Measurements from ENCODE around the gene PDAP1. TPM values are rescaled to one million over a fixed set of nuclear protein-coding genes. Genes with fewer than 3 reads are reported as not detected.

The PDAP1 gene
- total RNA-seq, 1 experiment from 2014 or later, result 180 TPM

DNA sequence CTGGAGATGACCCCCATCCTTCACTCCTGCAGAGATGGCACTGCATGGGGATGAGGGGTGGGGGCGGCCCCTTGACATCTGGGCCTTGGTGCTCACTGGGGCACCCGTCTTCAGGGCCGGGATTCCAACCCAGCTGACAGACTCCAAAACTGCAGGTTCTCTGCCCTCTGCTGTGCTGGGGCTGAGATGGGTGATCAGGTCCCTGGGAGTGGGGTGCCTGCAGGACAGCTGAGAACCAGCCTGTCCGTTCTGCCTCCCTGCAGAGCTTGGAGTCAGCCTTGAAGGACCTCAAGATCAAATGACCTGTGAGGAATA lies 14.3 kb downstream of the PDAP1 start:
- no TSS peak for BruUV-seq (replicated peaks)
- no peaks in the 10 kb centered on the region for H3K27me3 ChIP-seq (replicated peaks; ENCODE audit: control insufficient read depth, insufficient read depth, low read length)
- Mint-ChIP-seq H3K4me3 (ENCODE audit: unreplicated experiment) (no peak overlapping the region), H3K36me3 (ENCODE audit: insufficient read depth, unreplicated experiment) (peaks cover 100% of the 10 kb centered on the region), H3K4me1 (ENCODE audit: low read depth, unreplicated experiment) (peaks cover 4% of the 10 kb centered on the region), H3K27ac (ENCODE audit: unreplicated experiment) (peak overlapping the region; percentile 50), H3K9me3 (ENCODE audit: unreplicated experiment) (no peaks in the 10 kb centered on the region), H3K27me3 (ENCODE audit: insufficient read depth, unreplicated experiment) (no peaks in the 10 kb centered on the region)
- DNase-seq, result no peak
- H3K4me1 ChIP-seq, result no peaks in the 10 kb centered on the region
- intact Hi-C loops (cut with micrococcal nuclease; ENCODE audit: unreplicated experiment), result no loop called here
- peaks cover 7% of the 10 kb centered on the region for H3K36me3 ChIP-seq (ENCODE audit: control insufficient read depth, insufficient read depth, low read length)
- no peak overlapping the region for H3K4me3 ChIP-seq (ENCODE audit: low read depth, low read length)
- ChIA-PET CTCF (interaction anchor here (0.6 kb wide), 1 partner anchor 257 kb away, joined by 3 read pairs; no protein-coding TSS in a partner anchor), POLR2A (no interaction called here)
- TF ChIP-seq, protein P1, sequence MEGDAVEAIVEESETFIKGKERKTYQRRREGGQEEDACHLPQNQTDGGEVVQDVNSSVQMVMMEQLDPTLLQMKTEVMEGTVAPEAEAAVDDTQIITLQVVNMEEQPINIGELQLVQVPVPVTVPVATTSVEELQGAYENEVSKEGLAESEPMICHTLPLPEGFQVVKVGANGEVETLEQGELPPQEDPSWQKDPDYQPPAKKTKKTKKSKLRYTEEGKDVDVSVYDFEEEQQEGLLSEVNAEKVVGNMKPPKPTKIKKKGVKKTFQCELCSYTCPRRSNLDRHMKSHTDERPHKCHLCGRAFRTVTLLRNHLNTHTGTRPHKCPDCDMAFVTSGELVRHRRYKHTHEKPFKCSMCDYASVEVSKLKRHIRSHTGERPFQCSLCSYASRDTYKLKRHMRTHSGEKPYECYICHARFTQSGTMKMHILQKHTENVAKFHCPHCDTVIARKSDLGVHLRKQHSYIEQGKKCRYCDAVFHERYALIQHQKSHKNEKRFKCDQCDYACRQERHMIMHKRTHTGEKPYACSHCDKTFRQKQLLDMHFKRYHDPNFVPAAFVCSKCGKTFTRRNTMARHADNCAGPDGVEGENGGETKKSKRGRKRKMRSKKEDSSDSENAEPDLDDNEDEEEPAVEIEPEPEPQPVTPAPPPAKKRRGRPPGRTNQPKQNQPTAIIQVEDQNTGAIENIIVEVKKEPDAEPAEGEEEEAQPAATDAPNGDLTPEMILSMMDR (IDR thresholded peaks at IDR 0.05; ENCODE audit: insufficient read depth in 1 of 2, low read depth in 1 of 2, low read length in 1 of 2, severe bottlenecking in 1 of 2, unreplicated experiment in 1 of 2), result no peak
- H3K9me3 ChIP-seq, result no peaks in the 10 kb centered on the region

DNA sequence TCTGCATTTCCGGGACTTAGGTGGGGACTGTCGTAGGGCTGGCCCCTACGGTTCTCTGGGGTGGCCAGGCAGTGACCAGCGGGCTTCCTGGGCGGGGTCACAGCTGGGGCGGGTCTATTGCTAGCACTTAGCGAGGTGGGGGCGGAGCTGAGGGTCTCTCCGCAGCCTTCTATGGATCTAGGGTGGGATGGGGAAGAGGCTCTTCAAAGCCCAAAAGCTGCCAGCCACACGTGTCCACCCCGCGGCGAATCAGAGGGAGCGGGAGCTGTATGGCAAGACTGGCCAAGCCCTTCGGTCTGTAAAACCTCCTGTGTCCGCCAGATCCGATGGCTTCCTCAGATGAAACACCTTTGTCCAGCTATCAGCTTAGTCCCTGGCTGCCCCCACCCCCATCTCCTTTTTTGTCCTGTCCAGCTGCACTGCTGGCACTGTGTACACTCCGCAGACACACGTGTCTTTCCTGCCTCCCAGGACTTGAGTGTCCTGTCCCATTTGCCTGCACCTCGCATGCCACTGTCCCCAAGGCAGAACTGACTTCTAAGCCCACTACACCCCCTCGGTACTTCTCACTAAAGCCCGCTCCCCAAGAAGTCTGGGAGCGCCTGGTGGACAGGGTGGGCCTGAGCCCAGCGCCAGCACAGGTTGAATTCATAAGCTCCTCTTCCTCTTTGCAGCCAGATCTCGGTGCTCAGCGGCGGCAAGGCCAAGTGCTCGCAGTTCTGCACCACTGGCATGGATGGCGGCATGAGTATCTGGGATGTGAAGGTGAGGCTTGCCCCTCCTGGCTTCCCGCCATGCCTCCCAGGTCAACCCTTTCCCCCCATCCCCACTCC lies 14.8 kb downstream of the PDAP1 start:
- Mint-ChIP-seq H3K4me1 (ENCODE audit: low read depth, unreplicated experiment) (peaks cover 4% of the 10 kb centered on the region), H3K9me3 (ENCODE audit: unreplicated experiment) (no peaks in the 10 kb centered on the region)
- CTCF ChIA-PET, result interaction anchor here (0.6 kb wide), 1 partner anchor 256 kb away, joined by 3 read pairs; no protein-coding TSS in a partner anchor

DNA sequence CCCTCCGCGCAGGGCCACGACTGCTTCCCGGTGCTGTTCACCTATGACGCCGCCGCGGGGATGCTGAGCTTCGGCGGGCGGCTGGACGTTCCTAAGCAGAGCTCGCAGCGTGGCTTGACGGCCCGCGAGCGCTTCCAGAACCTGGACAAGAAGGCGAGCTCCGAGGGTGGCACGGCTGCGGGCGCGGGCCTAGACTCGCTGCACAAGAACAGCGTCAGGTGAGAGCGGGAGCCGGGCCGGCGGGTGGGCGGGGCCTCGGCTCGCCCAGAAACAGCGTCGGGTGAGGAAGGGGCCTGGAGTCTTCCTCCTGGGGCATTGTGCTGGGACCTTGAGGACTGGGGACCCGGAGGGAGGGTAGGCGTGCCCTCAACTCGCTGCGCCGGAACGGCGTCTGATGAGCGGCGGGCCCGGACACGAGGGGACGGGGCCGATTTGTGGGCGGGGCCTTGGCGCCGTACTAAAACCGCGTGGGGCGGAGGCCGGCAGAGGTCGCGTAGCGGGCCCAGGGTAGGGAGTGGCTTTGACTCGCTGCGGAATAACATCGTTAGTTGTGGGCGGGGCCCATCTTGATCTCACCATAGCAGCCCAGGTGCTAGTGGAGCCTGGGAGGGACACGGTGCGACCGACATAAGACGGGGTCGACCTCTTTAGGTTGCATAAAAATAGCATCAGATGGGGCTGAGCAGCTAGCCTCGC lies 15.6 kb downstream of the PDAP1 start:
- no peaks in the 10 kb centered on the region for H3K27me3 ChIP-seq (replicated peaks; ENCODE audit: control insufficient read depth, insufficient read depth, low read length)
- Mint-ChIP-seq H3K4me3 (ENCODE audit: unreplicated experiment) (no peak overlapping the region), H3K9me3 (ENCODE audit: unreplicated experiment) (no peaks in the 10 kb centered on the region), H3K4me1 (ENCODE audit: low read depth, unreplicated experiment) (peaks cover under 1% of the 10 kb centered on the region), H3K36me3 (ENCODE audit: insufficient read depth, unreplicated experiment) (peaks cover 100% of the 10 kb centered on the region), H3K27ac (ENCODE audit: unreplicated experiment) (no peak overlapping the region), H3K27me3 (ENCODE audit: insufficient read depth, unreplicated experiment) (no peaks in the 10 kb centered on the region)
- intact Hi-C loops (cut with micrococcal nuclease; ENCODE audit: unreplicated experiment), result no loop called here
- TF ChIP-seq, protein P1 (IDR thresholded peaks at IDR 0.05; ENCODE audit: insufficient read depth in 1 of 2, low read depth in 1 of 2, low read length in 1 of 2, severe bottlenecking in 1 of 2, unreplicated experiment in 1 of 2), result no peak
- H3K4me3 ChIP-seq (ENCODE audit: low read depth, low read length), result no peak overlapping the region
- no peaks in the 10 kb centered on the region for H3K4me1 ChIP-seq
- CTCF ChIA-PET, result no interaction called here
- DNase-seq, result no peak
- no peaks in the 10 kb centered on the region for H3K9me3 ChIP-seq
- peaks cover 7% of the 10 kb centered on the region for H3K36me3 ChIP-seq (ENCODE audit: control insufficient read depth, insufficient read depth, low read length)
- POLR2A ChIA-PET, result interaction anchor here (0.5 kb wide), 1 partner anchor 10 kb away, joined by 4 read pairs; no protein-coding TSS in a partner anchor
- no TSS peak for BruUV-seq (replicated peaks)

More for the DNA sequence above, 14.8 kb downstream of the PDAP1 start:
- BruUV-seq (replicated peaks), result no TSS peak
- TF ChIP-seq, protein P1 (IDR thresholded peaks at IDR 0.05; ENCODE audit: insufficient read depth in 1 of 2, low read depth in 1 of 2, low read length in 1 of 2, severe bottlenecking in 1 of 2, unreplicated experiment in 1 of 2), result no peak
- POLR2A ChIA-PET, result interaction anchor here (0.5 kb wide), 1 partner anchor 9 kb away, joined by 4 read pairs; no protein-coding TSS in a partner anchor
- H3K4me3 ChIP-seq (ENCODE audit: low read depth, low read length), result no peak overlapping the region
- Mint-ChIP-seq H3K4me3 (ENCODE audit: unreplicated experiment) (no peak overlapping the region), H3K27ac (ENCODE audit: unreplicated experiment) (peak overlapping the region; percentile 50), H3K36me3 (ENCODE audit: insufficient read depth, unreplicated experiment) (peaks cover 100% of the 10 kb centered on the region), H3K27me3 (ENCODE audit: insufficient read depth, unreplicated experiment) (no peaks in the 10 kb centered on the region)
- H3K9me3 ChIP-seq, result no peaks in the 10 kb centered on the region
- no peaks in the 10 kb centered on the region for H3K27me3 ChIP-seq (replicated peaks; ENCODE audit: control insufficient read depth, insufficient read depth, low read length)
- DNase-seq, result no peak
- peaks cover 7% of the 10 kb centered on the region for H3K36me3 ChIP-seq (ENCODE audit: control insufficient read depth, insufficient read depth, low read length)
- intact Hi-C loops (cut with micrococcal nuclease; ENCODE audit: unreplicated experiment), result no loop called here
- H3K4me1 ChIP-seq, result no peaks in the 10 kb centered on the region

Data from Caco-2 (cell line).